Measurements from ENCODE around the gene GTF2IRD1. TPM values are rescaled to one million over a fixed set of nuclear protein-coding genes. Genes with fewer than 3 reads are reported as not detected.

Gene GTF2IRD1
- total RNA-seq, result 5.6 and 6.8 TPM in 2 replicates

DNA sequence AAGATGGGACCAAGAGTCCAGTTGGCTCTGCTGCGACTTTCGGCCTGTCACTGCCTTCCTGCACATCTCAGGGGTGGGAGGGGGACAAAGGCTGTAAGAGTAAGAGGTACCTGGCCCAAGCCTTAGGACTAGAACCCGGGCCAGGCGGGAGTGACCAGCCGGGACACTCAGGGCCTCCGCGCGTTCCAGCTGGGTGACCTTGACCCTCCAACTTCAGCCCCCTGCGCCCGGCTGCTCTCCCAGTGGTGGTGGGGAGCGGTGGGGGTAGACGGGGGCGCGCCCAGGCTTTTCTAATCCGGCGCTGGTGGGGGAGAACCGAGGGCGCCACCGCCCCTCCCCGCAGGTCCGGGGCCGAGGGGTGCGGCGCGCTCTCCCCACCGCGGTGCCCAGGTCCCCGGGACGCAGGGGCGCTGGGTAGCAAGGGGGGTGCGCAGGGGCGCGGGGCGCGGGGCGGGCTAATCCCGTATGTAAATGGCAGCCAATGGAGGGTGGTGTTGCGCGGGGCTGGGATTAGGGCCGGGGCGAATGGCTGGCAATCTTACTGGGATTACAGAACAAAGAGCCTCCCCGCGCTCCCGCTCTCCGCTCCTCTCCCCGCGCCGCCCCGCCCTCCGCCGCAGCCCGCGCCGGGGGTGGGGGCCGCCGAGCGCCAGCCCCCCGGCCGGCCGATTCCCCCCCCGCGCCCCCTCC, at the start of gene GTF2IRD1:
Gene GTF2IRD1 (plus strand): TSS at position 585 of the 690 bp plus-strand sequence. CDS start 54,175 bp downstream, outside the sequence.

Other genes with a start within 250 kb of the GTF2IRD1 start
- gene LAT2, start 243.9 kb upstream of the GTF2IRD1 start, total RNA-seq, result 0.27 and 0.47 TPM in 2 replicates
- 16.2 and 31.4 TPM in 2 replicates for gene RFC2, start 199.5 kb upstream of the GTF2IRD1 start, total RNA-seq
- gene CLIP2, start 164.5 kb upstream of the GTF2IRD1 start, total RNA-seq, result 26.2 and 33.1 TPM in 2 replicates
- 81.4 and 104 TPM in 2 replicates for gene GTF2I, start 203.8 kb downstream of the GTF2IRD1 start, total RNA-seq